HG03565 (cell line): ENCODE results near the gene RGS8.

Source experiments
- ATAC-seq: cut with Tn5 transposase; IDR thresholded peaks from one replicate; pipeline ENCODE4 v1.9.1; 2021; ENCODE audit warnings: mild to moderate bottlenecking, moderate library complexity; ENCODE audit not compliant: unreplicated experiment

RGS8 gene

DNA sequence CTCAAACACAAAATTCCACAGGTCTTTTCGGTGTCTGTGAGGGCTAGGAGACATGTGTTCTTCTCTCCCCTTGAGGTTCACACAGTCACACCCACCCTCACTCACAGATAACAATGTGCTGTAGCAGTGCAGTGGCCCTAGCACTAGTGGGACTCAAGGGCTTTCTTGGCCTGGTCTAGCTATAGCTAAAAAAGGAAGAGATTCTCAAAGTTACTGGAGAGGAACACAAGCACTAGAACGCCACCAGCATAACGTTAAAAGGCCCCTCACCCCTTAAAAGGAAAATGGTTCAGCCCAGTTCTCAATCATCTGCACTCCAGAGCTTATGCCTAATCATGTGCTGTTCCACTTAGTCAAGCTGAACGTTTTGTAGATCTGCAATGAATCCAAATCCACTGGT lies 39.5 kb downstream of the RGS8 start:
- no peak for ATAC-seq

DNA sequence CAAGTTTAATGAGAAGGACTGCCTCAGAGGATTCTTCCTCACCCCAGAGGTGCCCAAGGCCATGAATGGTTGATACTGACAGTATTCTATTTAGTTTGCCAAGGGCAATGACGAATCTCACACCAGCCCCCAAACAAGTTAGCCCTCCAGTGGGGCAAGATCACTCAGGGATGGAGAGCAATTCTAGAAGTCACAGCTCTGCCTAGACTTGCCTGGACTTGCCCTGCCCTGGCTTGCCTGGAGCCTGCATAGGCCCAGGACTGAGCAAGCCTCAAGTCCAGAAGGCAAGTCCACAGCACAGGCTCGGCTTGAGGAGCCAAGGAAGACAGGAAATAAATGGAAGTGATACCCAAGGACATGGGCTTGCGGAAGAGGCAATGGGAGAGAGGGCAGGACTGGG lies 40.7 kb downstream of the RGS8 start:
- ATAC-seq: no peak

DNA sequence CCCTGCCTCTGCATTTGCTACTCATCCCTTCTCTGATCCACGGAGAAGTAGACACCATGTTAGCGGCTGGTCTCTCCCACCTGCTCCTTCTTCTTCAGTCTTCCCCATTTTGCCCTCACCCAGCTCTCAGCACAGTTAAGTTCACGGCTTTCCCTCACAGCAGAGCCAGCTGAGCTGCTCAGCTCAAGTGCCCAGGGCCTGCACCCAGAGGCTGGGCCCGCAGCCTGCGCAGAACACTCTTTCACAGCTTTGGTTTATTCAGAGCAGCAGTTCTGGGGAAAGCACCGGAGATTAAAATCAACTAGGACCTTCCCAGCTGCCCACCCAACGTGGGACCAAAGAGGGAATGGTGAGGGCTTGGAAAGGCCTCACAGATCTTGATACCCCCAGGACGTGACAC lies 41.9 kb downstream of the RGS8 start:
- ATAC-seq: no peak

DNA sequence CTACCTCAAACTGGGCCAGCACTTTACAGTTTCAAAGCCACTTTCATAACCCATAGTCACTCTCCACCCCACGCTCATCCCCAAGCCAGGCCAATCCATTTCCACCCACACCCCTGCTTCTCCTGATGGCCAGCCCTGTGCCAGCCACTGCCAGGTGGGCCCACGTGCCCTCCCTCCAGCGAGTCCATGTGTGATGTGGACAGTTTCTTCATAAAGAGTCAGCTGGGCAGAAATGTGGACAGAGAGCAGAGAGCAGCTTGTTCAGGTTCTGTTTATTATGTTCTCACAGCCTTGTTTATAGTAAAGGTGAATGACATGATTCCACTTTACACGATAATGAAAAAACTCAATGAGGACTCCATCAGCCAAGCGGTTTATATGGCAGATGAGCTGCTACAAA lies 42.8 kb downstream of the RGS8 start:
- ATAC-seq: no peak

DNA sequence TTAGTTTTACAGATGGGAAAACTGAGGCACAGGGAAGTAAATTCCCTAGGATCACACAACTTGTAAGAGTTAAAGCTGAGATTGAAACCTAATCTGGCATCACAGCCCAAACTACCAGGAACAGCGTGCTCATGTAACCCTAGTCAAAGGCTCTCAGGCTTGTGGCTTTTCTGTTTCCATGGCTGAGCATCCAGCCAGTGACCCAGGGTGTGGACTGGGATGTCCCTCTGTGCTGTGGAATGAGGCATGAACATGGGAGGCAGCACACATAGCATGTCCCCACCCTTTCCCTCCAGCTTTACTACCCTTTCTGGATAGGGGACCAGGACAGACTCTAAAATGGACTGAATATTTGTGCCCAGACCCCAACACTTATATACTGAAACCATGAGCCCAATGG lies 45.1 kb downstream of the RGS8 start:
- no peak for ATAC-seq

- ATAC-seq: no peak
Observed at GRCh38 chr1:182637769-182638168, 46.6 kb downstream of the RGS8 start.

GRCh38 chr1:182635871-182636270 lies 48.5 kb downstream of the RGS8 start:
- ATAC-seq: no peak
